Inflammatory macrophage treated with lipopolysaccharide for 1 hour (primary cell): ENCODE results near the gene MYO9A.
"Not testable (repeated sequence)": the region's sequence is repeated elsewhere in the genome, so short reads cannot be mapped to it uniquely, and the experiment has no call there.

Experiments used
- DNase-seq, 2 donors: peaks; one replicate each; pipeline ENCODE4 v3.0.0-alpha.2; 2020 to 2022

MYO9A gene

DNA sequence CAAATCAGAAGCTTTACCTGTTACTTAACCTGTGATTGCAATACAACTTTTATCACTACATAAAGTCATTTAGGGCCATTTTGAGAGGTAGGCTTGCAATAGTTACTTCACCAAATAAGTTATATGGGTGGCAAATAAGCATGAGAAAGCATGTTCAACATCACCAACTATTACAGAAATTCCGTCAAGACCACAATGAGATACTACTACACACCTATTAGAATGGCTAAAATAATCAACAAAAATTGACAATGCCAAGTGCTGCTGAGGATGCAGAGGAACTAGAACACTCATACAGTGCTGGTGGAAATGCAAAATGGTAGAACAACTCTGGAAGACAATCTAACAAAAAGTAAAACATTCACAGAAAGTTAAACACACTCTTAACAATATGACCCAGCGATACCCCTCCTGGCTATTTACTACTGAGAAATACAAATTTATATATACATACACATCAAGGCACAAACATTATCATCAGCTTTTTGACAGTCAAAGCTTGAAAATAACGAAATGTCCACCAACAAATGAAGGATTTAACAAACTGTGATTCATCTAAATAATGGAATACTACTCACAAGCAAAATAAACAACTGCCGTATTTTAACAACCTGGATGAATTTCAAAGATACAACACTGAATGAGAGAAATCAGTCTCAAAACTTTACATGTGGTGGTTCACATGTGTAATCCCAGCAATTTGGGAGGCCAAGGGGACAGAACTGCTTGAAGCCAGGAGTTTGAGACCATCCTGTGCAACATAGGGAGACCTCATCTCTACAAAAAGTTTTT, 82.9 kb downstream of the MYO9A start:
- no peak for DNase-seq

DNA sequence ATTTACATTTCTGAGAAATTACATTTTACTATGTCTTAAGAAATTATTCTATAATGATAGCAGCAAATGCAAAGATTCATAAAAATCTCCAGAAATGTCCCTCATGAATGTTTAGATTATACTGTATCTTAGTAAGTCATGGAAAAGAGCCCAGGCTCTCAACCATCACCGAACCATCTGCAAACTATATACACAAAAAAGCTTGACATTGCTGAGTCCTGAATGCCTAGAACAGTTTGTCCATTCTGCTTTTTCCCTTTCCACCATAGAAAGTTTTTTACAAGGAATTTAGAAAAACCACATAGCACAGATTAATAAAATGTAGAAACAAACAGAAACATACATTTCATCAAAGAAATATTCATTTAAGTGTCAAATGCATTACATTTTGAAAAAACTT, 83.6 kb downstream of the MYO9A start:
- no peak for DNase-seq

DNA sequence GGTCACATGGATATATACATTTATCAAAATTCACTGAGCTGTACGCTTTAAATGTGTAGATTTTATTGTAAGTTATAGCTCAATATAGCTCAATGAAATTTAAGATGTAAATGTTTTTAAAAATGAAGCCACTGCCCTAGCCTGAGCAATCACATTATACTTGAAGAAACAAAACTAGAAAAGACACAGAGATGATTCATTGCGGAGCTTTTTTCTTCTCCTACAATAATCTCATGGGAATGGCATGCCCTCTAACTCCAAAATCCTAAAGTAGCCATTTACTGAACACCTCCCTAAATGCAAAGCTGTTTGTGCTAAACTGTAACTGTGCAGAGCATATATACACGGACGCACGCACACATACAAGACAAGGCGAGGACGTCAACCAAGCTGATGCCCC, 84.2 kb downstream of the MYO9A start:
- no peak for DNase-seq

DNA sequence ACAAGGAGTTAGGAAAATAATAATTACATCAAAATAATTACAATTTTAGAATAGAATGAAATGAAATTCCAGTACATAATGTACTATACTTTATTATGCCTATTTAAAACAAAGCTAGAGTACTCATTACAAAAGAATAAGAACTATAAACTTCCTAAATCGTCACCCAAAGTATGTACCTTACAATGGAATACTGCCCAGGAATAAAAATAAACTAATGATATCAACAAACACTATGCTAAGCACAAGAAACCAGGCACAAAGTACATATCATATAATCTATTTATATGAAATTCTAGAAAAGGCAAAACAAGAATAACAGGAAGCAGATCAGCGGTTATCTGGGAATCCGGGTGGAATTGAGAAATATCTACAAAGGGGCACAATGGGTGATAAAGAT, 84.7 kb downstream of the MYO9A start:
- no peak for DNase-seq

DNA sequence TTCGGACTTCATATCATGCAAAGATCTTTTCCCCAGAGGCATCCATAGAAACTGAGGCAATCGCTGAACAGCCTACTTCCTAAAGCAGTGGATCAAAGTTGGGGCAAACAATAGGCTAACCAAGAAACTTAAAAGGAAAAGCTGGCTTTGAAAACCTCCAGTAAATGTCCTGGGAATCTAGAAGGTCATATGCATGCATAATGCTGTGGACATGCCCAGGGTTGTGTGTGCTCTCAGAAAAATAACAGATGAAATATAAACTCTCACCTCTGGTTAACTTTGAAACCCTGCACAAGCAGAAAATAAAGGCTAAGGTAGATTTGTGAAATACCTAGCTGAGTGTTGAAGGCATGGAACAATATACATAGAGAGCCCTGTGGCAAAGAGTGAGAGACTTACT, 96.3 kb downstream of the MYO9A start:
- DNase-seq: no peak

DNA sequence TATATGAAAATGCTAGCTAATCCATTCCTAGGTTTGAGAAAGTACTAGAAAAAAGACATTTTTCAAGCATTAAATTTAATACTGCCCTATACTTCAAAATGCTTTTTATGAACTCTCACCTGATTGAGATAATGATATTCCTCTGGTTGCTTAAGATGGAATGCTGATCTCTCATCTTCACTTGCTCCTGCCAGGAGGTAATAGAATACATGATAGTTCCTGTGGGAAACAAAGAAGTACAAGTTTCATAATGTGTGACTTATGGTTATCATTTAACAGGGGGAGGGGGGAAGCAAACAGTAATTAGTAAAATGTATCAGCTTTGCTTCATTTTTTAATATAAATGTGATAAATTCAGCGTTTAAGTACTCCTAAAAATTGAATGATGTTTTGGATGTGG, 97.2 kb downstream of the MYO9A start:
- DNase-seq: no peak

DNA sequence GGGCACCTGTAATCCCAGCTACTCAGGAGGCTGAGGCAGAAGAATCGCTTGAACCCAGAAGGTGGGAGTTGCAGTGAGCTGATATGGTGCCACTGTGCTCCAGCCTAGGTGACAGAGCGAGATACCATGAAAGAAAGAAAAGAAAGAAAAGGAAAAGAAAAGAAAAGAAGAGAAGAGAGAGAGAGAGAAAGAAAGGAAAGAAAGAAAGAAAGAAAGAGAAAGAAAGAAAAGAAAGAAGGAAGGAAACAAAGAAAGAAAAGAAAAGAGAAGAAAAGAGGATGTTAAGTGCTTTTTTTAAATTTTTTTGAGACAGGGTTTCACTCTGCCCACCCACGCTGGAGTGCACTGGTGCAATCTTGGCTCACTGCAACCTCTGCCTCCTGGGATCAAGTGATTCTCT, 103.4 kb downstream of the MYO9A start:
- not testable (repeated sequence) for DNase-seq

DNA sequence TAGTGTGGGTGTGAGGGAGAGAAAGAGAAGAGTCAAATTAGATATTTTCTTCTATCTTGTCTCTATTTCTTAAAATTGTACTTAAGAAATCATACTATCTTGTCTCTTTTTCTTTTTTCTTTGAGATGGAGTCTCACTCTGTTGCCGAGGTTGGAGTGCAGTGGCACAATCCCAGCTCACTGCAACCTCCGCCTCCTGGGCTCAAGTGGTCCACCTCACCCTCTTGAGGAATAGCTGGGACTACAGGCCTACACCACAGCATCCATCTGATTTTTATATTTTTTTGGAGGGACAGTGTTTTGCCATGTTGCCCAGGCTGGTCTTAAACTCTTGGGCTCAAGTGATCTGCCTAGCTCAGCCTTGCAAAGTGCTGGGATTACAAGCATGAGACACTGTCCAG, 104.2 kb downstream of the MYO9A start:
- DNase-seq: no peak

DNA sequence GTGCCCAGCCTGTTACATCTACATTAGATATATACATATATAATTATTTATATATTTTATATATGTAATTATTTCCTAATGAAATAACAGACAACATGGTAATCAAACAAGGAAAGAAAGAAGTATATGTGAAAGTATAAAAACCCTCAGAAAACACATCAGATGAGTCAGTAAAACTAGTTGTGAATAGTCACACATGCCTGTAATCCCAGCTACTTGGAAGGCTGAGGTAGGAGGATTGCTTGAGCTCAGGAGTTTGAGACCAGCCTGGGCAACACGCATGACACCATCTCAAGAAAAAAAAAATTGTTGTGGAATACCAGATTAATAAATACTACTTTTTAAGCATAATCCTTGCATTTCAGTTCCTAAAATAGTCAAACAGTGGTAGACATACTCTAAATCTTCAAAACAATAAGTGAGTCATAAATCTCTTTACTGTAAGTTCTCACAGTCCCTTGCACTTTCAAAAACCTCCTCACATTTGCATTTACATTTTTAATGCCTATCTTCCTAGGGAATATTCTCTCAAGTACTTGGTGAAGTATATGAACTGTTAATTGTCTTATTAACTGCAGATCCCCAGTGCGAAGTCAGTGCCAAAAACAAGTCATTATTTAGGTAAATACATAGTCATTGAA, 106.5 kb downstream of the MYO9A start:
- no peak for DNase-seq

DNA sequence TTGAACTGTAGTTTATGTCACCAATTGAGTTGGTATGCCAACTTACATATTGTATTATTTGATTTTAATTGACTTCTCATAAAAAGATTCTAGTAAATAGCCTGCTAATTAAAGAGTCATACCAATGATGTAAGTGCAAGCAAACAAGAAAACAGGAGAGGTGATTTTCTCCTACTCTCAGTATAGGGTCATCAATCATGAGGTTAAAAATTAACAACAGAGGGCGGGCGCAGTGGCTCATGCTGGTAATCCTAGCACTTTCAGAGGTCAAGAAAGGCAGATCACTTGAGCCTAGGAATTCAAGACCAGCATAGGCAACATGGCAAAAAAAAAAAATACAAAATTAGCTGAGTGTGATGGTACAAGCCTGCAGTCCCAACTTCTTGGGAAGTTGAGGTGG, 108.7 kb downstream of the MYO9A start:
- no peak for DNase-seq

DNA sequence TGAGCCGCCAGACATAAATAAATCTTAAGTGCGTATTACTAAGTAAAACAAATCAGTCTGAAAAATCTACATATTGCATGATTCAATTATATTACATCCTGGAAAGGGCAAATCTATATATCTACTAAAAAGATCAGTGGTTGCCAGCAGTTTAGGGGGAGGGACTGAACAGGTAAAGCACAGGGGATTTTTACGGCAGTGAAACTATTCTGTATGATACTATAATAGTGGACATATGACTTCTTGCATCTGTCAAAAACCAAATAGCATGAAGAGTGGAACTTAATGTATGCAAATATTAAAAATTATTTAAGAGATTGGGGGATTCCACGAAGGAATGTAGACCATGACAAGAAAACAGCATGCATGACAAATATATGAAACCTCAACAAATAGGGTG, 111.6 kb downstream of the MYO9A start:
- DNase-seq: no peak

DNA sequence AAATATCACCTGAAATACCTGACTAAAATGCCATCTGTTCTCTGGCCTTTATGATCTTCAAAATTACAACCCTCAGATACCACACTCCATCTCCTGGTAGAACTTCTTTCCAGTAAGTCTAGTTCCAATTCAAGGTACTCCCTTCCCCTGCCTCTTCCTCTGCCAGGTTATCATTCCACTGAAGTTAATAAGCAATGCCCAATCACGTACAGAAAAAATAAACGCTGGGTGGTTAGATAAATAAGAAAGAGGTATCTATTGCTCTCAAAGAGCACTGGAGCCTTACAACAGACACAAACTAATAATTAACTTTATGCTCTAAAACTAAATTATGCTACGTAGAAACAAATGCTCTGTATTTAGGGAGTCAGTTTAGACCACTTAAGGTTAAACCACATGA, 112.5 kb downstream of the MYO9A start:
- DNase-seq: no peak

DNA sequence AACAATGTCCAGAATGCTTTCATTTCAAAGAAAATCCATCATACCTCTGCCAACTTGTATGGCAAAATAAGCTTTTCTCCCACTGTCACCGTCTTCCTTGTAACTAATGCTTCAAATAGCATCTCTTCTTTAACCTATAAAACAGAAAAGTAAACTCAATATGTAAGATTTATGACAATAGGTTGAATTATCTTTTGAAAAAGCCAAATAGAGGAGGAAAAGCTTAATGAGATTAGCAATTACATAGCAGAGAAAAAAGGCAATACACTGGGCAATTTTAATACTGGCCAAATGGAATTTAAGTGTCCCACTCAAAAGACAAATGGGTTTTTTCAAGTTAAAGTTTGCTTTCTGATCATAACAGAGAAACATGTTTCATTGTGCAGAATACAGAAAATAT, 118.1 kb downstream of the MYO9A start:
- DNase-seq: no peak

DNA sequence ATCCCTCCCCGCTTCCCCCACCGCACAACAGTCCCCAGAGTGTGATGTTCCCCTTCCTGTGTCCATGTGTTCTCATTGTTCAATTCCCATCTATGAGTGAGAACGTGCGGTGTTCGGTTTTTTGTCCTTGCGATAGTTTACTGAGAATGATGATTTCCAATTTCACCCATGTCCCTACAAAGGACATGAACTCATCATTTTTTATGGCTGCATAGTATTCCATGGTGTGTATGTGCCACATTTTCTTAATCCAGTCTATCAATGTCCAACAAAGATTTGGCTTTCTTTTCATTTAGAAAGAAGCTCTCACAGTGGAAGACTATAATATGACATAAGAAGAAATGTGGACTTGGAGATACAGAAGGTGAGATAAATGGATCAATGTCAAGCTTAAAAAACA, 119.2 kb downstream of the MYO9A start:
- not testable (repeated sequence) for DNase-seq

DNA sequence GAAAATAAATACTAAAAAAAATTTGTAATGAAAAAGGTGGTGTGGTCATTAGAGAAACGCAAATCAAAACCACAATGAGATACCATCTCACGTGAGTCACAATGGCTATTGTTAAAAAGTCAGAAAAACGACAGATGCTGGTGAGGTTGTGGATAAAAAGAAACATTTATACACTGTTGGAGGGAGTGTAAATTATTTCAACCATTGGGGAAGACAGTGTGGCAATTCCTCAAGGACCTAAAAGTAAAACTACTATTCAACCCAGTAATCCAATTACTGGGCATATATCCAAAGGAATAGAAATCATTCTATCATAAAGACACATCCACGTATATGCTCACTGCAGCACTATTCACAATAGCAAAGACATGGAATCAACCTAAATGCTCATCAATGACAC, 120.3 kb downstream of the MYO9A start:
- DNase-seq: no peak

DNA sequence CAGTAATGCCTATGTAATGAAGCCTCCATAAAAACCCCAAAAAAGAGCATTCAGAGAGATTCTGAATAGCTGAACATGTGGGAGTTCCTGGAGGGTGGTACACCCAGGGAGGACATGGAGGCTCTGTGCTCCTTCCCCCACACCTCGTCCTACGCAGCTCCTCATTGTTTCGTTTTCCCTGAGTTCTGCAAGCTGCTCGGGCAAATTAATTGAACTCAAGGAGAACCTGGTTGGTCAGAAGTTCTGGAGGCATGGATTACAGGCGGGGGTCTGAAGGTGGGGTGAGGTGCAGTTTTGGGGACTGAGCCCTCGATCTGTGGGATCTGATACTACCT, 142.2 kb downstream of the MYO9A start:
- DNase-seq: no peak

DNA sequence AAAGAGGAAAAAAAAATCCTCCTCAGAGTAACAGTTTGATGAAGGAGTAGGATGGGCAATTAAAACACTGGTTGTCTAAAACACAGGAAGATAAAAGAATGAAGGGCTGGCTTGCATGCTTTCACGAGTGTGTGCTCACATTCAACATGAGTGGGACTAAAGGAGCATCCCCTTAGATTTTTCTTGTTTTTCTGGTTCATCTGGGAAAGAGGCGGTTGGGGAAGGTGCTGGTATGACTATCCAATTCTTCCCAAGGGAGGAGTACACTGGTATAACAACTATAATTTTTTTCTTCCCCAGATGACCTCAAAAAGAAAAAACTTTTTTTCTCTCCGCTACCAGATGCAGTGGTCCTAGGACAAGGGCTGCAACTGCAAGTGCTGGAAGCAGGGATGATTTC, 143.7 kb downstream of the MYO9A start:
- DNase-seq: no peak

DNA sequence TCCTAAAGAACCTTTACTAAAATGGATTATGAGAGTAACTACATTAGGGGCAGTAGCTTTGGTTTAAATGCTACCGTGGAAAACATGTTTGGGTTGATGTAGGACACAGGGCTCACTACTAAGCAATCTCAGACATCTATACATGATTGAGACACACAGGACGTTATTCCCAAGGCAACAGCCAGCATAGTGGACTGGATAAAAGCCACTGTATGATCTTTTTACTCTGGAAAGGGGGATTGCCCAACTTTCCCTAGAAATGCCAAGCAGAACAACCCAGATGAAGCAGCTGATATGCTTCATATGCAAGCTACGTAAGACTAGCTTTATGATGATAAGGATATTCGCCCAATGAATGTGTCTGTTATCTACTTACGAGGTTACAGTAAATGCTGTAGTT, 144.6 kb downstream of the MYO9A start:
- no peak for DNase-seq

DNA sequence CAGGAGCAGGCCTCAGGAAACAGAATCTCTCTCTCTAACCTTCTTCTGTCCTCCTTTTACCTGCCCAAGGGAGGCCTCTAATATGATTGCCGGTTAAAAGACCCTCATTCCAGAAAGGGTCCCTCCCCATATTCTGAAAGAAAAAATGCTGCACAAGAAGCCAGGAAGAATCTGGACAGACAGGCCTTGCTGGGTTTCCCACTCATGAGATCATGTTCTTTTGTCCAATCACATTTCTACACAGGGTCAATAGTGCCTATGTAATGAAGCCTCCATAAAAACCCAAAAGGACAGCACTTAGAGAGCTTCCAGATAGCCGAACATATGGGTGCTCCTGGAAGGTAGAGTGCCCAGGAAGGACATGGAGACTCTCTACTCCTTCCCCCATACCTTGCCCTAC, 146.0 kb downstream of the MYO9A start:
- DNase-seq: no peak

DNA sequence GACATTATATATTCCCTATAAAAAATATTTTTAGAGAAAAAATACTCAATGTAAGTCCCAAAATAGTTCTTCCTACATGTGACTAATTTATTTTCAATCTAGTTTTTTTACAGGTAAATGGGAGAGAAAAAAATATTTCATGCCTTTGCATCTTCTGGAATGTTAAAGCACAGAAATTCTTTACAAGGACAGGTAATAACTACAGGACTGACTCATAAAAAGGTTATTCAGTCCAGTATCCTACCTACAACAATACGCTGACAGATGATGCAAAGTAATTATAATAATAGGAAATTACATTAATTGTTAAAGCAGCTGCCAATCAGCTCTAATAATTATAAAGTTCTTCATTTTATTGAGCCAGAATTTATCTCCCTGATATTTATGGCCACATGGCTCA, 147.5 kb downstream of the MYO9A start:
- no peak for DNase-seq

DNA sequence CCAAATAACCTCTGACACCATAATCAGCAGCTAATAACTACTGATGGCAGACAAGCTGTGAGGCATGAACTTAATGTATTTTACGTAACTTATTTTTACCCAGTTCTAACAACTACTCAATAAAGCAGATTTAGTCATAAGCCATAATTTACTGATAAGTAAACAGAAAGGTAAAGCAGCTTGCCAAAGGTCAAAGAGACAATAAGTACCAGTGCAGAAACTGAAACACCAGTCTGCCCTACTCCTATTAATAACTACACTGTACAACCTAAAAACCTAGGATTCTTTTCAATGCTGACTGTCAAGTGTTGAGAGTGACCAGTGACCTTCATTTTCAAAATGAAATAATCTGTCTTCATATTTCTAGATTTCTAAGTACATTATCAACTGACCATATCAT, 155.4 kb downstream of the MYO9A start:
- no peak for DNase-seq

DNA sequence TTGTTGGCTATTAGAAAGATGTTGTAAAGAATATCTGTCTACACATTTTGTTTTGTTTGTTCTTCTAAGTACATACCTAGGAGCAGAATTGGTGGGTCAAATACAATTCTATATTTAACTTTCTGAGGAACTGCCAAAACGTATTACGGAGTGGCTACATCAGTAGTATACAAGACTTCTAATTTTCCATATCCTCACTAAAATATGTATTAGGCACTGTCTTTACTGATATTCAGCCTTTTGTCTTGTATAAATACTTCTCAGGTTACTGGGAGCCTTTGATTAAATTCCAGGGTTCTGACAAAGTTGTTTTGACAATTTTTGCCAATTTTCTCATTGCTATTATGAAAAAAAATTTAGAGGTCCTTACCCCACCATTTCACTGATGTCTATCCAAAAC, 160.9 kb downstream of the MYO9A start:
- DNase-seq: no peak

DNA sequence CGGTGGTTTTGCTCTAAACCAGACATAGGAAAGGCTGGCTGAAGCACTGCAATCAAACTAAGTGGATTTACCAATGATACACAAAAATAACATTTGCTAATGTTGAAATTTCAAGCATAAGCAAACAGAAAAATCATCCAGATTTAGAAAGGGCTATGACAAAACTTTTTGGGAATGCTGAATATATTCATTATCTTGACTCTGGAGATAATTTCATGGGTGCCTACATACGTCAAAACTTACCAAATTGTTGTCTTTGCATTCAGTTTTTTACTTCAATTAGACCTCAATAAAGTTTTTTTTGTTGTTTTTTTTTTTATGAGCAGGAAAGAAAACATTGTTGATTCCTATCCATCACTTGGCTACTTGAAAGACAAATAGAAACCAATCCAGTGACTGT, 166.8 kb downstream of the MYO9A start:
- no peak for DNase-seq

DNA sequence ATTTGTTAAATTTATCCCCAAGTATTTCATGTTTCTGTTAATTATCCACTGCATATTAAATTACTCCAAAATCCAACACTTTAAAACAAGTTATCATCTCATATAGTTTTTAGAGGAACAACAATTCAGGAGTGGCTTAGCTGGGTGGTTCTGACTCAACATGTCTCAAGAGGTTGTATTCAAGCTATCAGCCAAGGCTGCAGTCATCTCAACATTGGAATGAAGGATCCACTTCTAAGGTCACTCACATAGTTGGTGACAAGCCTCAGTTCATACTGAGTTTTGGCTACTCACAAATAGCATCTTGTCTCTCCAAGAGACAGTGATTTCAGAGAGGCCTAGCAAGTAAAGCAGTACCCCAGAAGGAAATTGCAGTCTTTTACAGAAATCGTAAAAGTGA, 172.9 kb downstream of the MYO9A start:
- DNase-seq: no peak

DNA sequence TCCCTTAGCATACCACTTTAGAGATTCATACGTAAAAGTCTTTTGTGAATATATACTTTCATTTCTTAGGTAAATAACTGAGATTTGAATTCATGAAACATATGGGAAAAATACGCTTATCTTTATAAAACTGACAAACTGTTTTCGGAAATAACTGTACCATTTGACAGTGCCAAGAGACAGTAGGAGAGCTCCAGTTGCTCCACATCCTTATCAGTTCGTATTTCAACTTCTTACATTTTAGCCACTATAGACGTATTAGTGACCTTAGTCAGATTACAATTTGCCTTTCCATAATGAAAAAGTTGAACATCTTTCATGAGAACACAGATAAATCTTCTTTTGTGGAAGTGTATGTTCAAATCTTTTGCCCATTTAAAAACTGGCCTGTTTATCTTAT, 174.1 kb downstream of the MYO9A start:
- no peak for DNase-seq
